Uterus (tissue), 2 donors: ENCODE data around the gene PRKCD.

Source experiments
- POLR2A ChIP-seq, 2 donors: fragments of 450-650 bp; IDR thresholded peaks; one replicate each; pipeline ENCODE4 v1.6.1; 2016; ENCODE audit warnings: antibody characterized with exemption in 2 of 2, mild to moderate bottlenecking in 1 of 2, moderate library complexity in 1 of 2
- TF ChIP-seq, protein P1 (sequence below), 4 experiments: fragments of 200-600 bp in 2 of 4; fragments of 450-650 bp in 2 of 4; sonication (generic) in 2 of 4; IDR thresholded peaks; one replicate each; pipeline ENCODE4 v1.5.1; 2016 to 2019; ENCODE audit warnings: antibody characterized with exemption in 4 of 4, mild to moderate bottlenecking in 2 of 4, moderate library complexity in 1 of 4

DNA sequence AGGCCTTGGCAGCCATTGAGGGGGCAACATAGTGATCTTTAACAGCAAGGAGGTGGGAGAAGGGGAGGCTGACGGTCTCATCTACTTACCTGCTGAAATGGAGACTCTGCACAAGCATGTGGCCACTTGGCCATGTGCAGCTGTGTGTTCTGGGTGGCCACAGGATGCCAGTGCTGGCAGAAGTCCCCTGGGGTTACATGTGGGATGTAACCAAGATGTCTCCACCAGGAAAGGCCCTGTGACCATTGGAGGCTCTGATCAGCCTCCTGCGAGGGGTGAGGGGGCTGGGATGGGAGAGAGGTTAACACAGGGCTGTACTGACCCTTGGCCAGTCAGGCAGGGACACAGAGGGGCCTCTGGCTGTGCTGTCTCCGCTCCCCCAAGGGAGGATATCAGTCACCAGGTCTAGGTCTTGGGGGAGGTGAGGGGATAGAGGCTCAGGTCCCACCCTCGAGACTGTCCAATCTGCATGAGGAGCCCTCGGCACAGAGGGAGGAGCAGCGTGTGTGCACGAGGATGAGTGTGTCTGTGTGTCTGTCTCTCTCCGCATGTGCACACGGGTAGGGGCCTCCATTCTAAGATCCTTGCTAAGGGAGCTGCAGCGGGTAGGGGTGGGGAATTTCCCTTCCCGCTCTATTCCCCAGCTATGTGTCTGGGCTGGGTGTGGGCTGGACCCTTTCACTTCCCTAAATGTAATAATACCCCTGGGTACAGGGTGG is 19.5 kb downstream of the PRKCD start:
- TF ChIP-seq, protein P1, sequence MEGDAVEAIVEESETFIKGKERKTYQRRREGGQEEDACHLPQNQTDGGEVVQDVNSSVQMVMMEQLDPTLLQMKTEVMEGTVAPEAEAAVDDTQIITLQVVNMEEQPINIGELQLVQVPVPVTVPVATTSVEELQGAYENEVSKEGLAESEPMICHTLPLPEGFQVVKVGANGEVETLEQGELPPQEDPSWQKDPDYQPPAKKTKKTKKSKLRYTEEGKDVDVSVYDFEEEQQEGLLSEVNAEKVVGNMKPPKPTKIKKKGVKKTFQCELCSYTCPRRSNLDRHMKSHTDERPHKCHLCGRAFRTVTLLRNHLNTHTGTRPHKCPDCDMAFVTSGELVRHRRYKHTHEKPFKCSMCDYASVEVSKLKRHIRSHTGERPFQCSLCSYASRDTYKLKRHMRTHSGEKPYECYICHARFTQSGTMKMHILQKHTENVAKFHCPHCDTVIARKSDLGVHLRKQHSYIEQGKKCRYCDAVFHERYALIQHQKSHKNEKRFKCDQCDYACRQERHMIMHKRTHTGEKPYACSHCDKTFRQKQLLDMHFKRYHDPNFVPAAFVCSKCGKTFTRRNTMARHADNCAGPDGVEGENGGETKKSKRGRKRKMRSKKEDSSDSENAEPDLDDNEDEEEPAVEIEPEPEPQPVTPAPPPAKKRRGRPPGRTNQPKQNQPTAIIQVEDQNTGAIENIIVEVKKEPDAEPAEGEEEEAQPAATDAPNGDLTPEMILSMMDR (IDR thresholded peaks at IDR 0.05): no peak
- no peak for TF ChIP-seq POLR2A (IDR thresholded peaks at IDR 0.05)
